GM19452 (cell line): Measurements from ENCODE around the gene BRPF1.

Experiments
- ATAC-seq: cut with Tn5 transposase; IDR thresholded peaks from one replicate; pipeline ENCODE4 v1.9.1; 2021; ENCODE audit not compliant: unreplicated experiment

The BRPF1 gene

GRCh38 chr3:9732080-9732739, 675 bp downstream of the BRPF1 start:
- ATAC-seq: peak; percentile 6

DNA sequence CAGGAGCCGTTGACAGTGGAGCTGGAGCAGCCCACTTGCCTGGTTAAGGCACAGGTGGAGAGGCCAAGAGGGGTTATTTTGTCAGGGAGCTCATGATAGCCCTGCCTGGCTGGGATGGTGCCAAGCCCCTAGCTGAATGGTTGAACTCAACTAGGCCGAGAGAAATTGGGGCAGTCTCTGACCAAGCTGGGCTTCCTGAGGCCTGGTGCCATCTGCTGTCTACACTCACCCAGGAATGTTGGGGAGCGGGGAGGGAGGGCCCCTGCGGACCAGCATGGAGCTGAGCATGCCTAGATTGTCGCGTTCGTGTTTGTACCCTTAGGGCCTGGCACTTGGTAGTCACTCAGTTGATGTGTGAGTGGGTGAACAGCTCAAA, 1.2 kb downstream of the BRPF1 start:
- no peak for ATAC-seq

DNA sequence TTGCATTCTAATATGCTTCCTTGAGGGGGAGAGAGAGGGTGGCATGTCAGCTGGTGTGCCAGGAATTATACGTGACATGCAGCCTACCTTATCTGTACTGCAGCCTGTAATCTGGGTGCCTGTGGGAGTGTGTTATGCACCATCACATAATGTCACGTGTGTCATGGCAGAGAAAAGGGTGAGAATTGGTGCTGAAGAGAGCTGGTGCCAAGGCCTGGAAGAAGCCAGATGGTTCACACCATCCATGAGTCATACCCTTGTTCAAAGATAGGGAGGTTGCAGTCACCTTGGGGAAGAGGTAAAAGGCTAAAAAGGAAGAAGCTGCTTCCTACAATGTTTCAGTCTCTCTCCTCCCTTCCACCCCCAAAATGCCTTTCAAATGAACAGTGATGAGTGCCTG, 5.3 kb downstream of the BRPF1 start:
- no peak for ATAC-seq

DNA sequence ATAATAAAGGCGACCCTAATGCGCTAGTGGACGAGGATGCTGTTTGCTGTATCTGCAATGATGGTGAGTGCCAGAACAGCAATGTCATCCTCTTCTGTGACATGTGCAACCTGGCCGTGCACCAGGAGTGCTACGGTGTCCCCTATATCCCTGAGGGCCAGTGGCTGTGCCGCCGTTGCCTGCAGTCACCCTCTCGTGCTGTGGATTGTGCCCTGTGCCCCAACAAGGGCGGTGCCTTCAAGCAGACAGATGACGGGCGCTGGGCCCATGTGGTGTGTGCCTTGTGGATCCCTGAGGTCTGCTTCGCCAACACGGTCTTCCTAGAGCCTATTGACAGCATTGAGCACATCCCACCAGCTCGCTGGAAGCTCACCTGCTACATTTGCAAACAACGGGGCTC, 7.6 kb downstream of the BRPF1 start:
- no peak for ATAC-seq

DNA sequence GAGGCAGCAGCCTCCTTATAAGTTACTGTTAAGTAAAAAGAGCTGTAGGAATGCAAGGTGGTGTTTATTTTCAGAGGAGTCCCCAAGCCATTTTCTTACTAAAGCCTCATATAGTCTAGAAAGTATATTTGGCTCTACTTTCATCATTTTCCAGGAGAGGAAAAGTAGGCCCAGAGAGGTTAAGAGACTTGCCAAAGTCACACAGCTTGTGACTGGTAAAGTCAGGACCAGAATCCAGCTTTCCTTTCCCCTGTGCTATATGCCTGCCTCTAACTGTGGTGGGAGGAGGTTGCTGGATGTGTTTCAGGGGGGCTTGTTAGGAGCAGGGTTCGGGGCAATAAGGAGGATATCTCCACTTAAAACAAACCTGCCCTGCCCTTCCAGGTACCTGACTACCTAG, 11.0 kb downstream of the BRPF1 start:
- no peak for ATAC-seq

GRCh38 chr3:9743548-9743947, 12.0 kb downstream of the BRPF1 start:
- no peak for ATAC-seq

- no peak for ATAC-seq
Observed at GRCh38 chr3:9744162-9744561, 12.6 kb downstream of the BRPF1 start.

DNA sequence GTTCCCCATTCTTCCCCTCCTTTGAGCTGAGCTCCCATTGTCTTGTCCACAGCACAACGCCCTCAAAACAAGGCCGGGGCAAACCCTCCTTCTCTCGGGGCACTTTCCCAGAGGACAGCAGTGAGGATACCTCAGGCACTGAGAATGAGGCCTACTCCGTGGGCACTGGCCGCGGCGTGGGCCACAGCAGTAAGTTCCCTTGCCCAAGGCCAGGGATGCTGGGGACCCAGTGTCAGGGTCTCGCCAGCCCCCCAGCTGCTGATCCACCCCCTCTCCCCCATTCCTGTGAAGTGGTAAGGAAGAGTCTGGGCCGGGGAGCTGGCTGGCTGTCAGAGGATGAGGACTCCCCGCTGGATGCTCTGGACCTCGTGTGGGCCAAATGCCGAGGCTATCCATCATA, 14.0 kb downstream of the BRPF1 start:
- no peak for ATAC-seq

DNA sequence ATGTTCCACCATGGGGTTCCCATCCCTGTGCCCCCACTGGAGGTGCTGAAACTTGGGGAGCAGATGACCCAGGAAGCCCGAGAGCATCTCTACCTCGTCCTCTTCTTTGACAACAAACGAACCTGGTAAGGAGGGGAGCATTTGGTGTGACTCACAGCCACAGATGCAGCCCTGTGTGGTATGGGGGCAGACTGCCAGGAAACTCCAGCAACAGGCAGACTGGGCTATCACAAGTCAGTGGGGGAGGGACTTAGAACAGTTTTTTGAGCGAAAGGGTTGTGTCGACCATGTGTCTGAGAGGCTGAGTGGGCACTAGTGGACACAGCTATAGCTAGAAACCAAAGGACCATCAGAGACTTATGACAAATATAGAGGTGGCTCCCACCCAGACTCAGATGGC, 14.8 kb downstream of the BRPF1 start:
- ATAC-seq: no peak

DNA sequence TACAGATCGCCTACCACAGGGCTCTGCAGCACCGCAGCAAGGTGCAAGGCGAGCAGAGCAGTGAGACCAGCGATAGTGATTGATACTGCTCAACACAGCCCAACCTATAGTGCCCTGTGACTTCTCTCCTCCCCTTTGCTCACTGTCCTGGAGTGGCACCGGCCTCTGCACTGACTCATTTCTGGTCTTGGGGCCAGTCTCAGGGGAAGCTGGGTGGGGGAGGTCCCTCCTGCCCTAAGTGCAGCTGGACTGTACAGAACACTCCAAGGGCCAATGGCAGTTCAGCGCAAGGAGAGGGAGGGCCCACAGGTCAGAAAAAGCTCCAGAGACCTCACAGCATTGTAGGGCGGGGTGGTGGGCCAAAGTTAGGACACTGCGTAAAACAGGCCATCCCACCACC, 15.7 kb downstream of the BRPF1 start:
- no peak for ATAC-seq

GRCh38 chr3:9748031-9748430, 16.5 kb downstream of the BRPF1 start:
- no peak for ATAC-seq

GRCh38 chr3:9749296-9749644, 17.7 kb downstream of the BRPF1 start:
- no peak for ATAC-seq

DNA sequence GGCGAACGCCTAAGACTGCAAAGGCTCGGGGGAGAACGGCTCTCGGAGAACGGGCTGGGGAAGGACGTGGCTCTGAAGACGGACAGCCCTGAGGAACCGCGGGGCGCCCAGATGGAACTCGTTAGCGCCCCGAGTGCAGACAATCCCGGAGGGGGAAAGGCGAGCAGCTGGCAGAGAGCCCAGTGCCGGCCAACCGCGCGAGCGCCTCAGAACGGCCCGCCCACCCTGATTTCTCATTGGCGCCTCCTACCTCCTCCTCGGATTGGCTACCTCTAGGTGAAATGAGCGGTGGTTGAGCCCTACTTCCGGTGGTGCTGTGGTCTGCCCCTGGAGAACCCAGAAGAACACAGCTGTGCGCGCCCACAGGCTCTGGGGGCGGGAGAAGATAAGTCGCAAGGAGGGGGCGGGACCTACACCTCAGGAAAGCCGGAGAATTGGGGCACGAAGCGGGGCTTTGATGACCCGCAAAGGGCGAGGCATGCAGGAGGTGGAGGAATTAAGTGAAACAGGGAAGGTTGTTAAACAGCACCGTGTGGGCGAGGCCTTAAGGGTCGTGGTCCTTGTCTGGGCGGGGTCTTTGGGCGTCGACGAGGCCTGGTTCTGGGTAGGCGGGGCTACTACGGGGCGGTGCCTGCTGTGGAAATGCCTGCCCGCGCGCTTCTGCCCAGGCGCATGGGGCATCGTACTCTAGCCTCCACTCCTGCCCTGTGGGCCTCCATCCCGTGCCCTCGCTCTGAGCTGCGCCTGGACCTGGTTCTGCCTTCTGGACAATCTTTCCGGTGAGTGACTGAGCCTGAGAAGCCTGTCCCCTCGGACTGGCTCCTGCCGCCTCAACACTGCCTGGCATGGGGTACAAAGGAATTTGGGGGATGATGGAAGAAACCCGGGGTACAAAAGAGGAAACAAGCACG, 18.4 kb downstream of the BRPF1 start, which contains the start of gene OGG1:
Gene OGG1 (plus strand): TSS at position 308 of the 911 bp plus-strand sequence. CDS start 335 bp downstream, at position 643.
- peak; percentile 89 for ATAC-seq

DNA sequence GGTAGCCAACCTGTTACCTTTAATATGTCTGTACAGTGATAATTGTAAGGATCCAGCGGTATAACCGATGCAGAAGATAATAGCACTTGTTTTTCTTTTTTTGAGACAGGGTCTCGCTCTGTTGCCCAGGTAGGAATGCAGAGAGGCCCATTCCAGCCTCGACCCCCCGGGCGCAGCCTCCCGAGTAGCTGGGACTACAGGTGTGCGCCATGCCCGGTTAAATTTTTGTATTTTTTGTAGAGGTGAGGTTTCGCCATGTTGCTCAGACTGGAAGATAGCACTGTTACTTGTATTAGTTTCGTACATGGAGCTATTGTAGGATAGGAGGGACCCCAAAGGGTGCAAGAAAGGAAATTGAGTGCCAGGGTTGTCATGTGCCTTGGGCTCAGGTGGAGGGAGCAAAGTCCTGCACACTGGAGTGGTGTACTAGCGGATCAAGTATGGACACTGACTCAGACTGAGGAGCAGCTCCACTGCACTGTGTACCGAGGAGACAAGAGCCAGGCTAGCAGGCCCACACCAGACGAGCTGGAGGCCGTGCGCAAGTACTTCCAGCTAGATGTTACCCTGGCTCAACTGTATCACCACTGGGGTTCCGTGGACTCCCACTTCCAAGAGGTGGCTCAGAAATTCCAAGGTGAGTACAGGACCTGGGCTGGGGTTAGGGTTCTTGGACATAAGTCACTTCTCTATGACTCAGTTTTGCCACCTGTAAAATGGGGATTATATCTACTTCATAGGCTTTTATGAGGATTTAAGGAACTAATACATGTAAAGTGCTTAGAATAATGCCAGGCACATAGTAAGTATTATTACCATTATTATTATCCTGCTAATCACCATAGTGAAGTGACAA, 19.2 kb downstream of the BRPF1 start:
- no peak for ATAC-seq

DNA sequence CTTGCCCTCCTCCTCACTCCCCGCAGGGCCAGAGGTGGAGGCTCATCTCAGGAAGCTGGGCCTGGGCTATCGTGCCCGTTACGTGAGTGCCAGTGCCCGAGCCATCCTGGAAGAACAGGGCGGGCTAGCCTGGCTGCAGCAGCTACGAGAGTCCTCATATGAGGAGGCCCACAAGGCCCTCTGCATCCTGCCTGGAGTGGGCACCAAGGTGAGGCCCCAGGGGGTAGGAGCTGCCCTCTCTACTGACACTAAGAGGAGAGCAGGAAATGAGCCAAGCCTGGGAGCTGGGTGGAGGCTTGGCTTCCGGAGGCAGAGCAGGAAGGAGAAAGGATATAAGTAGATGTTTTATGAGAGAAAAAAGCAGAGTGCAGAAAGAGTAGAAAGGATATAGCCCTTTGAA, 23.1 kb downstream of the BRPF1 start:
- ATAC-seq: no peak

DNA sequence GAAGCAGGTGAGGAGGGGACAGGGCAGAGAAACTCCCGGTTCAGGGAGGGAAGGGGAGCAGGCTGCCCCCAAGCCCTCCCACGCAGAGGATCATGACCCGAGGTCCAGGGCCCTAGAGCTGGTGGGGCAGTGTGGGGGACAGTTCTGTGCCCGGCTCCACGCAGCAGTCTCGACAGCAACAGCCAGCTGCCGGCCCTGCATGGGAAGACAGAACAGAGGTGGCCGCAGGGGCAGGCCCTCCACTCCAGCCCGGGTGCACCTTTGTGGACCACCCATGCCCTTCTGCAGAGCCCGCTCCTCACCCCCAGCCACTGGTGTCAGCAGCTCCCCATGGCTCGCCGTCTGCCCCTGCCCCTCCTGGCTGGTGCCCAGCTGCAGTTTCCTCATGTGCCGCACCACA, 25.9 kb downstream of the BRPF1 start:
- no peak for ATAC-seq

DNA sequence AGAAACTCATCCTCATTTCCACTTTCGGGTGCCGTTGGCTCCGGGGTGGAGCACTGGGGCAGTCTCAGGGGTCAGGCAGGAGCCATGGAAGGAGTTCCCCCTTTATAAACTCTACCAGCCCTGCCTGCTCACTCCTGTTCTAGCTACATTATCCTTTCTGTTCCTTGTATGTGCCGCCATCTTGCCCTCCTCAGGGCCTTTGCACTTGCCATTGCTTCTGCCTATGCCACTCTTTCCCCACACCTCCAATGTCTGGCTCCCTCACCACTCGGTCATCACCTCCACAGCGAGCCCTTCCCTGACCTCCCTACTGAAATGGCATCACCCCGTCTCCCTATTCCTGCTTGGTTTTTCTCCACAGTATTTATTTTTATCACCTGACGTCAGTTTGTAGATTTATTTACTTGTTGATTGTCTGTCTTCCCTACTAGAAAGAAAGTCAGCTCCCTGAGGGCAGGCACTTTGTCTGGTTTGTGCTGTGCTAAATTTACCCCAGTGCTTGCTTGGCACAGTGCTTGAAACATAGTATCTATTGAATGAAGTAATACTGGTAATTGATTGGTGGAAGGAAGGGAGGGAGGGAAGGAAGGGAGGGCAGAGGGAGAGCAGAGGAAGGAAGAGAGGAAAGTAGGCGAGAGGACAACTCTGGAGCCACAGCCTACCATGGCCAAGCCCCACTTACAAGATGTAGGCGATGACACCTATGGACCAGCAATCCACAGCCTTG, 29.4 kb downstream of the BRPF1 start:
- ATAC-seq: no peak

DNA sequence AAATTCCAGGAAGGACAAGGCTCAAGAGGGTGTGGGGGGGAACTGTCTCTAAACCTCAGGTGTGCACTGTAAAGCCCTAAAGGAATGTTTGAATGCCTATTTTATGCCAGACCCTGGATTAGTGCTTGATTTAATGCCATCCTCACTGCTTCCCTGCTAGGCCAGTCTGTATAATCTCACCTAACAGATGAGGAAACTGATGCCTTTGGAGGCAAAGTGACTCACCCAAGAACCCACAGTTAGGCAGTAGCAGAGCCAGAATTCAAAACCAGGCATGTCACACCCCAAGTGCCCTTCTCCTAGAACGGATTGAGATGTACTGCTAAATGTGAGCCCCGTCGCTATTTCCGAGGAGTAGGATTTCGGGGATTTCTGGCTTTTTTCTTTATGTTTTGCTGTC, 30.4 kb downstream of the BRPF1 start:
- ATAC-seq: no peak

DNA sequence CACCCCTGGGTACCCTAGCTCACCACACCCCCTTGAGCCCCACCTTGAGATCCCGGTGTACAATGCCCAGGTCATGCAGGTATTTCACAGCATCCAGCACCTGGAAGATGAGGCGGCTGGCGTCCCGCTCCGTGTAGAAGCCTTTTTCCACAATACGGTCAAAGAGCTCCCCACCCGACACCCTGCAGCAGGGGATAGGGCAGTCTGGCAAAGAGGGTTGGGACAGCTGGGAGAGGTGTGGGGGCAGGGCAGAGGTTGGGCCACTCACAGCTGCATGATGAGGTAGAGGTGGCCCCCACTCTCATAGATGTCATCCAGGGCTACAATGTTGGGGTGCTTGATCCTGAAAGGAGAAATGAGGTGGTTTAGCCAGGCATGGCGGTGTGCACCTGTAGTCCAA, 31.3 kb downstream of the BRPF1 start:
- ATAC-seq: no peak

DNA sequence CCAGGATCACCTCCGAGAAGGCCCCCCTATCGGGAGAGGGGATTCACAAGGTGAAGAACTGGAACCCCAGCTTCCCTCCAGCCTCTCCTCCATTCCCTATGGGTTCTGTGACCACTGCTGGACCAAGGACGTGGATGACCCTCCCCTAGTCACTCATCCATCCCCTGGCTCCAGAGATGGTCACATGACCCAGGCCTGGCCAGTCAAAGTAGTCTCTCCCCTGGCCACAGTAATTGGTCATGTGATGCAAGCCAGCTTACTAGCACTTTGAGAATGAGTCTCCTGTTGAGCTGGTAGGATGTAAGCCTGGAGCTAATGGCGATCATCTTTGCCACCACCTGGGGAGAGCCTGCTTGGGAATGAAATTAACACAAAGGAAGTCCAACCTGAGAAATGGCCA, 34.3 kb downstream of the BRPF1 start:
- ATAC-seq: no peak

DNA sequence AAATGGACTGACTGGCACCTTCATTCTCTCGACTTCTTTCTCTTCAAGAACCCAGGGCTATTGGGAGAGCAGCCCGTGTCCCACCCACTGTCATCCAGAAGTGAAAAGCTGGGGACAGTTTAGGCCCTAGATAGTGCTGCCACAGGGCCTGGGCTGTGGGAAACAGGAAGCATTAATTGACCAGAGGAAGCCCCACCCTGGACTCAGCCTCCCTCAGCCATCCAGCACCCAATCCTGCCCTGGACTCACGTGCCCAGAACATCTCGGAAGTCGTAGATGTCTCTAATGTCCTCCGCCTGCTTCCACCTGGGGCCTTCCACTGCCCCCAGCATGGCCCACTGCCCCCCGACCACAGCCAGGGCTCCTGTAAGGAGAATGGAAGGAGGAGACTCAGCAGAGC, 35.9 kb downstream of the BRPF1 start:
- ATAC-seq: no peak
